HG03066 (cell line): ENCODE data around the gene USP44.
"Not testable (repeated sequence)": the region's sequence is repeated elsewhere in the genome, so short reads cannot be mapped to it uniquely, and the experiment has no call there.

Experiments used
- ATAC-seq: cut with Tn5 transposase; IDR thresholded peaks from one replicate; pipeline ENCODE4 v1.9.1; 2021; ENCODE audit warnings: low read depth; ENCODE audit not compliant: unreplicated experiment

USP44 gene

GRCh38 chr12:95551305-95551704 is at the start of gene USP44:
Gene USP44, minus strand, starts transcription at chr12:95551476. Its CDS starts 17,220 bp downstream, at chr12:95534256.
- no peak for ATAC-seq

GRCh38 chr12:95600567-95600966 is 49.3 kb upstream of the USP44 start:
- no peak for ATAC-seq

- no peak for ATAC-seq
These were observed 48.6 kb upstream of the USP44 start for GRCh38 chr12:95599880-95600279.

- no peak for ATAC-seq
These were observed 42.9 kb upstream of the USP44 start for GRCh38 chr12:95594136-95594535.

GRCh38 chr12:95593266-95593871 is 42.1 kb upstream of the USP44 start:
- ATAC-seq = no peak

- ATAC-seq = no peak
These were observed 40.5 kb upstream of the USP44 start for GRCh38 chr12:95591731-95592130.

- ATAC-seq = no peak
These were observed 39.5 kb upstream of the USP44 start for GRCh38 chr12:95590775-95591174.

GRCh38 chr12:95583933-95584332 is 32.7 kb upstream of the USP44 start:
- no peak for ATAC-seq

- ATAC-seq = no peak
These were observed 31.2 kb upstream of the USP44 start for GRCh38 chr12:95582230-95583058.

GRCh38 chr12:95577820-95578219 is 26.5 kb upstream of the USP44 start:
- no peak for ATAC-seq

GRCh38 chr12:95574799-95575452 is 23.6 kb upstream of the USP44 start:
- ATAC-seq = no peak

GRCh38 chr12:95573951-95574576 is 22.8 kb upstream of the USP44 start:
- peak; percentile 62 for ATAC-seq

GRCh38 chr12:95571369-95571768 is 20.1 kb upstream of the USP44 start:
- ATAC-seq = no peak

- ATAC-seq = not testable (repeated sequence)
These were observed 16.8 kb upstream of the USP44 start for GRCh38 chr12:95568045-95568444.

GRCh38 chr12:95557625-95558024 is 6.3 kb upstream of the USP44 start:
- ATAC-seq = no peak

- ATAC-seq = no peak
These were observed 3.3 kb upstream of the USP44 start for GRCh38 chr12:95554532-95555071.

GRCh38 chr12:95553197-95553943 is 2.1 kb upstream of the USP44 start:
- no peak for ATAC-seq

GRCh38 chr12:95551913-95552516 is 739 bp upstream of the USP44 start:
- no peak for ATAC-seq

GRCh38 chr12:95549392-95550084 is 1.7 kb downstream of the USP44 start:
- no peak for ATAC-seq
